IPS-NIHi7 (cell line): ENCODE results near the gene DAPL1.

ENCODE experiments used
- DNase-seq: peaks from one replicate; pipeline ENCODE4 v3.0.0; 2012; ENCODE audit warnings: mixed read lengths; ENCODE audit errors: extremely low spot score

The DAPL1 gene

GRCh38 chr2:158777077-158777476 is 18.0 kb upstream of the DAPL1 start:
- DNase-seq: no peak

GRCh38 chr2:158778243-158778642 is 16.9 kb upstream of the DAPL1 start:
- no peak for DNase-seq

GRCh38 chr2:158779621-158780020 is 15.5 kb upstream of the DAPL1 start:
- no peak for DNase-seq

- DNase-seq: no peak
Measured at GRCh38 chr2:158781353-158781961, 13.7 kb upstream of the DAPL1 start.

- DNase-seq: no peak
Measured at GRCh38 chr2:158782136-158782535, 13.0 kb upstream of the DAPL1 start.

- no peak for DNase-seq
Measured at GRCh38 chr2:158782616-158783015, 12.5 kb upstream of the DAPL1 start.

GRCh38 chr2:158783923-158784322 is 11.2 kb upstream of the DAPL1 start:
- no peak for DNase-seq

- DNase-seq: no peak
Measured at GRCh38 chr2:158786897-158787296, 8.2 kb upstream of the DAPL1 start.

GRCh38 chr2:158788951-158789350 is 6.2 kb upstream of the DAPL1 start:
- DNase-seq: no peak

- DNase-seq: no peak
Measured at GRCh38 chr2:158796652-158797051, 1.5 kb downstream of the DAPL1 start.

- DNase-seq: no peak
Measured at GRCh38 chr2:158797963-158798700, 3.0 kb downstream of the DAPL1 start.

- DNase-seq: no peak
Measured at GRCh38 chr2:158799181-158799580, 4.1 kb downstream of the DAPL1 start.

- DNase-seq: no peak
Measured at GRCh38 chr2:158803506-158803905, 8.4 kb downstream of the DAPL1 start.

GRCh38 chr2:158805255-158805654 is 10.1 kb downstream of the DAPL1 start:
- no peak for DNase-seq

GRCh38 chr2:158805936-158806335 is 10.8 kb downstream of the DAPL1 start:
- no peak for DNase-seq

GRCh38 chr2:158806941-158807340 is 11.8 kb downstream of the DAPL1 start:
- no peak for DNase-seq

GRCh38 chr2:158808426-158808825 is 13.3 kb downstream of the DAPL1 start:
- no peak for DNase-seq

- DNase-seq: no peak
Measured at GRCh38 chr2:158809816-158810215, 14.7 kb downstream of the DAPL1 start.

GRCh38 chr2:158810731-158811460 is 15.8 kb downstream of the DAPL1 start:
- DNase-seq: no peak

GRCh38 chr2:158815166-158815565 is 20.0 kb downstream of the DAPL1 start:
- DNase-seq: no peak

GRCh38 chr2:158815658-158816057 is 20.5 kb downstream of the DAPL1 start:
- no peak for DNase-seq

GRCh38 chr2:158817588-158817987 is 22.5 kb downstream of the DAPL1 start:
- no peak for DNase-seq

- no peak for DNase-seq
Measured at GRCh38 chr2:158818511-158818910, 23.4 kb downstream of the DAPL1 start.
